Hematopoietic multipotent progenitor cell treated with erythropoietin and hydrocortisone succinate and interleukin-3 and kit ligand, for 17 days (in vitro differentiated cells): ENCODE measurements around the gene MIPEP.
"Not testable (repeated sequence)": the region's sequence is repeated elsewhere in the genome, so short reads cannot be mapped to it uniquely, and the experiment has no call there.

ENCODE experiments used
- DNase-seq: peaks from one replicate; pipeline ENCODE4 v3.0.0-alpha.2; 2015; ENCODE audit warnings: low spot score

MIPEP gene

GRCh38 chr13:23749288-23749873 is 139.8 kb downstream of the MIPEP start:
- no peak for DNase-seq

DNA sequence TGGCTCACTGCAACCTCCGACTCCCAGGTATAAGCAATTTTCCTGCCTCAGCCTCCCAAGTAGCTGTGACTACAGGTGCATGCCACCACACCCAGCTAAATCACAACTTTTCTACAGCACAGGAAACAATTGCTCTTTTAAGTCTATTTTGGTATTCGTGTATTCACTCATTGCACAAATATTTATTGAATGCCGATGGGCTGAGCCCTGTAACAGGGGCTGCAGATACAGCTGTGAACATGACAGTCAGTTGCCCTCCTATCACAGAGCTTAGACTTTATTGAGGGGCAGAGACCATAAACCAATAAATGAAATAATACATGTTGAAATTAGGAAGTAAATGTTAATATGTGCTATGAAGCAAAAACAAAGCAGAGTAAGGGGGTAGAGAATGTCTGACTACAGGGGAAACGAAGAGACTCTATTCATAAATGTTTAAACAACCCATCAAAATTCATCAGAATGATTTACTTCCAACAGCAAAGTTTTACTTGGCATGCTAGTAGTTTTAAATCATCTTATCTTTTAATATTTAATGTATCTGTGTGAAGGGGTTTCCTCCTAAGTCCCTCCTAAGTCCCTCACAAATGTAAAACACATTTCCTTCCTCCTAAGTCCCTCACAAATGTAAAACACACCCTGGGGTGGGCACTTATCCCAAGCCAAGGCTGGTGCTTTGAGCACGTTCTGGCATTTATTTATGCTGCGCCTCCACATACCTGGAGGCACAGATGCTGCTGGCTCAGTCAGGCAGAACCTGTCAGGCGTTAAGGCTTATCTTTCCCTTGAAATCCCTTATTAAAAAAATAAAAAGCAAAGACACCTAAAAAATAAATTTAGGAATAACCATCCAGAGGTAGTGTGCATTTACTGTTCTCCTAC is 140.8 kb downstream of the MIPEP start:
- DNase-seq, result no peak

DNA sequence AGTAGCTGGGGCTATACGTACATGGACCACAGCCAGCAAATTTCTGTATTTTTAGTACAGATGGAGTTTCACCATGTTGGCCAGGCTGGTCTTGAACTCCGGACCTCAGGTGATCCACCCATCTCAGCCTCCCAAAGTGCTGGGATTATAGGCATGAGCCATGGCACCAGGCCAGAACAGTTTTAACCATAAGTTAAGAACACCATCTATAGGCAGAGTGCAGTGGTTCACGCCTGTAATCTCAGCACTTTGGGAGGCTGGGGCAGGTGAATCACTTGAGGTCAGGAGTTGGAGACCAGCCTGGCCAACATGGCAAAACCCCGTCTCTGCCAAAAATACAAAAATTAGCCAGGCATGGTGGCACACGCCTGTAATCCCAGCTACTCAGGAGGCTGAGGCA is 143.1 kb downstream of the MIPEP start:
- DNase-seq, result not testable (repeated sequence)

DNA sequence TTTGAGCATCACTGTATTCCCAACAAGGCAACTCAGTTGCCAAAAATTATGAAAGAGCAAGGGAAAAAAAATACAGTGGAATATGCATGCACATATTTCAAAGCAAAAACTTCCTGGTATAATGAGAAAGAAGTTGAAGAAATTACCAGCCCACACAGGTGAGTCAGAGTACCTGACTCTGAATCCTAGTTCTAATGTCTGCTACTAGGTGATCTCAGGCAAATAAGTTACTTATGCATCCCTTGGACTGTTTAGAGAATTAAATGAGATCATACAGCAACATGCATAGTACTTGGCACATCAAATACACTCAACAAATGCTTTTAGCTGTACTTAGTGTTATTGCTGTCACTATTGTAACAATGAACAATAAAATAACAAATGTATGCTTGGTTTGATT is 144.9 kb downstream of the MIPEP start:
- no peak for DNase-seq

GRCh38 chr13:23743278-23744076 is 145.7 kb downstream of the MIPEP start:
- DNase-seq, result no peak

DNA sequence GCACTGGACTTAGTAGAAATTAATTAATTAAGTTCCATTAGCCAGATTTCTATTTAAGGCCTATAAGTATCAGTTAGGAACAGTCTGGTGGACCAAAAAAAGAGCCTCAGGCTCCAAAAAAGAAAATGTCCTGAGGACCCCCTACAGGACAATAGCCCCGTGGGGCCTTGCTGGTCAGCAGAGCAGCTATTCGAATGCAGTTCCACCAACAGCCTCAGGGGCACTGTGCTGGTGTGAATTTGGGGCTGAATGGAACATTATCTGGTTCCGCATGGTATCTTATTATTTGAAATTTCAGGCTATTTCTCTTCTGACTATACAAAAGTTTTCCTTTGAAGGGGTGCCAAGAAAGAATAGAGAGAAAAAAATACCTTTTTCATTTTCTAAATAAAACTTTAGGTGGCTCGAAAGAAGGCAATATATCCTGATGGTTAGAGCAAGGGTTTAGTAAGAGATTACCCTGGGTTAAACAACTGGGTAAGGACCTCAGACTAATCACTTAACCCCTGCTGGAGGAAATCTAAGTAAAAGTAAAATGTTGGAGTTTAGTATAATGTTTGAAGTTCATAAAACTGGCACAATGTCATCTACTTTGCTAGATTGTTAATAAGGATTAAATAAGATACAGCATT is 147.2 kb downstream of the MIPEP start:
- no peak for DNase-seq

DNA sequence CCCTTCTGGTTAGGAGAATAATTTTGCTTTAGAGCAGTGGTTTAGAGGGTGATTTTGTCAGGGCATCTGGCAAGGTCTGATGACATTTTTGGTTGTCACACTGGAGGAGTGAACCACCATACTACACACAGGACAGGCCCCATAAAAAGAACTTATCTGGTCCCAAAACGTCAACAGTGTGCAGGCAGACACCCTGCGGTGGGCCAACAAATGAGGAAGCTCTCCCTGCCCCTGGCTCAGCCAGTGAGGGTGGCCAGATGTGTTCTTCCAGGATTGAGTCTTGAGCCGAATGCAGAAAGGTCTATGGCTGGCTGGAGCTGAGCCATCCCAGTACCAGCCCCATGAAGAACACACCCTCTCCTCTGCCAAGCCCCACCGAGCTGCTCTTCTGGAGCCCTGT is 149.2 kb downstream of the MIPEP start:
- DNase-seq, result no peak

DNA sequence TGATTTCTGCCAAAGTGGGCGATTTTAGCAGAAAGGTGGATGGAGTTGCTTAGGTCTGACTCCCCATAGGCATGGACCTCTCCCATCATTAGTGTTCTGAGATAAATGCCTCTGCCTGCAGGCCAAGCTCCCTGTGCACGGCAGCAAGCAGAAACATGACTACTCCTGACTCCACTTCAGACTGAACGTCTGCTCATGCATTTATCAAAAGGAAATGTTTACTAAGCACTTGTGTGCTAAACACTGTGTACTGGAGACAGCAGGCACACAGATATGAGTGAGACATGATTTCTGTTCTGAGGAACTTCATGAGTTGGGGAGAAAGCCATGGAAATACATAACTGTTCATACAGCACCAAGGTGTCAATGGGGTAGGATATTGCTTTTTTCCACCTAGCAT is 149.6 kb downstream of the MIPEP start:
- no peak for DNase-seq

GRCh38 chr13:23736541-23736940 is 152.7 kb downstream of the MIPEP start:
- no peak for DNase-seq

GRCh38 chr13:23735329-23735728 is 153.9 kb downstream of the MIPEP start:
- no peak for DNase-seq

GRCh38 chr13:23731709-23732108 is 157.5 kb downstream of the MIPEP start:
- DNase-seq, result no peak

DNA sequence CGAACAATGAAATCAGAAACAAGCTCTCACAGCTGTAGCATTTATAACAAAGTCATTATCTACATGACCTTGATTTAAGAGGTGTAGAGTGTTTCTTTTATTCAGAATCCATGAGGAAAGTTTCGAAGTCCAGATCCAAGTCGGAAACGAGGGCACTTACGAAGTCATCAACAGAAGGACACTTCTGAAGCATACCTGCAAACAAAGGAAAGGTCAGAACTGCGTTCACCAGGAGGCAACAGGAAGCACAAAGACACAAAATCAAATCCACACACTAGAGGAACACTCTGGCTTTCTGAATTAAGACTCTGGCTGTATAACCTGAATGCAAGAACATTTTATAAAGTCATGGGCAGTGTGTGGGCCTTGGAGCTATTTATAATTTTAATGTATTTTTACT is 158.9 kb downstream of the MIPEP start:
- no peak for DNase-seq

- DNase-seq, result no peak
These were observed 159.7 kb downstream of the MIPEP start for GRCh38 chr13:23729531-23729930.

- no peak for DNase-seq
These were observed 160.4 kb downstream of the MIPEP start for GRCh38 chr13:23728807-23729206.

DNA sequence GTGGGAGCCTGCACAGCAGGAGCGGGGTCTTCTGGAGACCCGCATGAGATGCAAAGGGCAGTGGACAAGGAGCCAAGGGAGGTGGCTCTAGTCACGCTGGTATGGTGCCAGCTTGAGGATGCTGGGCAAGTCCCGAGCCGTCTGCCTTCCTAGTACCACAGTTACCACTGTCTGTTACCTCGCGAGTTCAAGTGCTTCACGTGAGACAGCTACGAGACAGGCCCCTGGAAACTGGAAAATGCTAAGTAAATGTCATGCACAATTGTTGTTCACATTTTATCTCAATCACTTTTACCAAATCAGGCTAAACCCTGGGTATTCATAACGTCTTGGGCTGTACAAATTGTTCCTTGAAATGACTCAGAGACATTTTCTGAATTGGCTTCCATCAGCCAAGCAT is 163.3 kb downstream of the MIPEP start:
- no peak for DNase-seq

DNA sequence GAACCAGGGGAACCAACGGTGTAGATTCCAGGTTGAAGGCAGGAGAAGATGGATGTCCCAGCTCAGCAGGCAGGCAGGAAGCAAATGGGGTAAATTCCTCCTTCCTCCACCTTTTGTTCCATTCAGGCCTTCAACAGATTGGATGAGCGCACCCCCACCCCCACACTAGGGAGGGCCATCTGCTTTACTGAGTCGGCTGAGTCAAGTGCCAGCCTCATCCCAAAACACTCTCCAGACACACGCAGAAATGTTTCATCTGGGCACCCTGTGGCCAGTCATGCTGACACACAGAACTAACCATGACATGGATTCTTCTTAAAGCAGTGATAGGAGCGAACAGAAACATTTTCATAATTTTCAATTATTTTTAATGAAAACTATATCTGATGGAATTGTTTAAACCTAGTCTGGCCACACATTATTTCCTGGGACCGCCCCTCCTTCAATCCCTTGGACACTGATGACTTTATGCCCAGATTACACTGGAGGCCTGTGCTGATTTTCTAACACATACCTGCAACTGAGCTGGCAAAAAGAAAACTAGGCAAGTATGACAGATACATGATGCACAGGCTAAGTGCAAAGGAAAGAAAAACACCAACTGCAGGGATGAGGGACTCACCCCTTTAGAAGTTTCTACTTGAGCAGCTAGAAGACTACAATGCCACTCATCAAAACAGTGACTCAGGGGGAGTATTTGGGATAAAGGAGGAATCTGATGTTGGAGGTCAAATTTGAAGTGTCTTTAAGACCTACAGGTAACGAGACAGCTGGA is 164.8 kb downstream of the MIPEP start:
- no peak for DNase-seq

- DNase-seq, result no peak
These were observed 165.7 kb downstream of the MIPEP start for GRCh38 chr13:23723471-23723870.

GRCh38 chr13:23722726-23723453 is 166.3 kb downstream of the MIPEP start:
- DNase-seq, result no peak

DNA sequence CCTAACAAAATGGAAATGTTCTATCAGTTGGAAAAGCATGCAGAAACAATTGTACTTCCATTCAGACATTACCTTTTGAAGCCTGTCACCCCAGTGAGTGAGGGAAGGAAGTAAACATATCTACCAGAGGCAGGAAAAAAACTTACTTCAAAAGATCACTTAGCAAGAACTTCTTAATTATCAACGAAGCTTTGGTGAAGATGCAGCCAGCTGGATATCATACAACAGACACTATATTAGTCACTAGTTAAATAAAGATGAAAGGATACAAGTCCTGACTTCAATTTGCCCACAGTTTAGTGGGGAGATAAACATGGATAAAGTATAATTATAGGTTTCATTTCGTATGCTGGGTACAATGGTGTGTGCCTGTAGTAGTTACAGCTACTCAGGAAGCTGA is 170.2 kb downstream of the MIPEP start:
- DNase-seq, result no peak

DNA sequence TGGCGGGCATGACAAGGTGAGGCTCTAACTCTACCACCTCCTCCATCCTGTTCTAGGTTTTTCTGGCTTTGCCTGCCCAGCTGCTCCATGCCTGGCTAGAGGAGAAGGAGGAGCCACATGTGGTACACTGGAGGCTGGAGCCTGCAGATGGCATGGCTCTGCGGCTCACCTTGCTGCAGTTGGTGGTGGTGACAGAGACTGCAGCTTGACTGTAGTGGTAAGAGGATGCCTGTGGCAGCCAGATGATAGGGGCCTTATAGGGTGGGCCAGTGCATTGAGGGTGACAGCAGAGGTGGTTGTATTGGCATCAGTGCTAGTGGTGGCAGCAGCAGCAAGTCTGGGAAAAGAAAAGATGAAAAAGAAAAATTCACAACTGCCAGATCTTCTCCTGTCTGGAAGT is 172.8 kb downstream of the MIPEP start:
- no peak for DNase-seq

GRCh38 chr13:23715762-23716235 is 173.4 kb downstream of the MIPEP start:
- no peak for DNase-seq
